ENCODE results near the gene HS2ST1. TPM values are rescaled to one million over a fixed set of nuclear protein-coding genes. Genes with fewer than 3 reads are reported as not detected.

HS2ST1 gene
- total RNA-seq, 6 experiments from 2014 or later: 9.9 to 17.2 (median 13.7) TPM

DNA sequence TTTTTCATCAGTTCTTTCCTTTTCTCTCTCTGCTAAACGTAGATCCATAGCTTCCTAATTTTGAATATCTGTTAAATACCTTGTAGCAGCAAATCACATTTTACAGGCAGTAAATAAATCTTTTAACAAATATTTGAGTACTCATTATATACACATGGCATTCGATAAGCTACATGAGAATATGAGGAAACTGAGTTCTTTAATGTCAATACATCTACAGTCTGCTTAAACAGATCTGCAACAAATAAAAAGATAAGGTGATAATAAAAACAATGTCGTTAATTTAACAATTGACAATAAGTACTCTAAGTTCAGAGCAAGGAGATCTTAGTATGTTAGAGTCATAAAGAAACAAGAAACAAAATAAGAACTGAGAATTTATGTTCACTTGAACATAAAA, 43.4 kb upstream of the HS2ST1 start:
- DNase-seq (no peak), ATAC-seq (no peak)
- intact Hi-C loops (cut with DNase I): no loop called here
- no peaks in the 10 kb centered on the region for H3K9me3 ChIP-seq
- H3K4me3 ChIP-seq: no peak overlapping the region
- 84% methylated on average over 3 of the region's 3 CpGs for WGBS (ENCODE audit: insufficient coverage, low coverage, low lambda C conversion rate, missing lambda C conversion rate)
- TF ChIP-seq POLR2A (IDR thresholded peaks at IDR 0.05) (no peak), CTCF (IDR thresholded peaks at IDR 0.05) (no peak)
- H3K27me3 ChIP-seq: no peaks in the 10 kb centered on the region
- H3K36me3 ChIP-seq: no peaks in the 10 kb centered on the region
- no peaks in the 10 kb centered on the region for H3K4me1 ChIP-seq
- H3K27ac ChIP-seq: no peak overlapping the region

- H3K4me3 ChIP-seq: no peak overlapping the region
- ATAC-seq (no peak), DNase-seq (no peak)
- no peaks in the 10 kb centered on the region for H3K9me3 ChIP-seq
- H3K36me3 ChIP-seq: no peaks in the 10 kb centered on the region
- TF ChIP-seq CTCF (IDR thresholded peaks at IDR 0.05): no peak
- no peak for TF ChIP-seq POLR2A (IDR thresholded peaks at IDR 0.05)
- H3K4me1 ChIP-seq: no peaks in the 10 kb centered on the region
- no peak overlapping the region for H3K27ac ChIP-seq
- intact Hi-C loops (cut with DNase I): no loop called here
- H3K27me3 ChIP-seq: no peaks in the 10 kb centered on the region
- WGBS (ENCODE audit: insufficient coverage, low coverage, low lambda C conversion rate, missing lambda C conversion rate): 71% methylated on average over 8 of the region's 8 CpGs
Observed at GRCh38 chr1:86872086-86872485, 42.3 kb upstream of the HS2ST1 start.

GRCh38 chr1:86875722-86876121, 38.7 kb upstream of the HS2ST1 start:
- H3K4me1 ChIP-seq: no peaks in the 10 kb centered on the region
- no peak overlapping the region for H3K4me3 ChIP-seq
- TF ChIP-seq CTCF (IDR thresholded peaks at IDR 0.05) (no peak), POLR2A (IDR thresholded peaks at IDR 0.05) (no peak)
- no peak overlapping the region for H3K27ac ChIP-seq
- DNase-seq (no peak), ATAC-seq (no peak)
- peaks cover 0 to 11% (median 0%) of the 10 kb centered on the region in 4 donors for H3K36me3 ChIP-seq
- 100% methylated on average over 1 of the region's 1 CpG for WGBS (ENCODE audit: insufficient coverage, low coverage, low lambda C conversion rate, missing lambda C conversion rate)
- H3K27me3 ChIP-seq: no peaks in the 10 kb centered on the region
- intact Hi-C loops (cut with DNase I): no loop called here
- no peaks in the 10 kb centered on the region for H3K9me3 ChIP-seq

DNA sequence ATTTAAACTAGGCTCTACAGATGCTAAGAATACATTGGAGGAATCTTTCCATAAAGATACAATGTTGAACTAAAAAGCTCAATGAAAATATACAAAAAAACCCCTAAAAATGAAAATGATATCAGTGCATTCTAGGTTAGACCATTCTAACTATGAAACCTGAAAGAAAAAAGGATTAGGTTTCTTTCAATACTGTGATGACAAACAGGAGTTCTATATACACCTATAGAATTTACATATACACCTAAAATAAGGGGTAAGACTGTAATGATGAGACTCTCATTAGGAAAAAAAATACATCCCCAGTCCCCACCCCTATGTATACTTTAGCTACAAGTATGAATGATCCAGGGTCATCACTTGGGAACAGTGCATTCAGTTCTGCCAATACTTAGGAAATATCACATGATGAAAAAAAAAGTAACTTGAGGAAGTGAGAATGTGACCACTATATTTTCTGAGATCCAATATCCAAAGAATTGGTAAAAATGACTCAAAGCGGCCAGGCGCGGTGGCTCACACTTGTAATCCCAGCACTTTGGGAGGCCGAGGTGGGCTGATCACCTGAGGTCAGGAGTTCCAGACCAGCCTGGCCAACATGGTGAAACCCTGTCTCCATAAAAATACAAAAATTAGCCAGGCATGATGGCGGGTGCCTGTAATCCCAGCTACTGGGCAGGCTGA, 26.8 kb upstream of the HS2ST1 start:
- DNase-seq (no peak), ATAC-seq (no peak)
- intact Hi-C loops (cut with DNase I): no loop called here
- H3K4me1 ChIP-seq: no peaks in the 10 kb centered on the region
- H3K9me3 ChIP-seq: no peaks in the 10 kb centered on the region
- no peaks in the 10 kb centered on the region for H3K36me3 ChIP-seq
- no peak overlapping the region for H3K4me3 ChIP-seq
- H3K27me3 ChIP-seq: no peaks in the 10 kb centered on the region
- WGBS (ENCODE audit: insufficient coverage, low coverage, low lambda C conversion rate, missing lambda C conversion rate): no CpG with 5 or more reads among the region's 5 CpGs
- no peak for TF ChIP-seq CTCF (IDR thresholded peaks at IDR 0.05)
- TF ChIP-seq POLR2A (IDR thresholded peaks at IDR 0.05): no peak
- H3K27ac ChIP-seq: no peak overlapping the region
